ENCODE results near the gene AHRR. TPM values are rescaled to one million over a fixed set of nuclear protein-coding genes. Genes with fewer than 3 reads are reported as not detected.
"Not testable (repeated sequence)": the region's sequence is repeated elsewhere in the genome, so short reads cannot be mapped to it uniquely, and the experiment has no call there.

AHRR gene
- total RNA-seq, 1 donor from 2014 or later = 1.0 TPM

DNA sequence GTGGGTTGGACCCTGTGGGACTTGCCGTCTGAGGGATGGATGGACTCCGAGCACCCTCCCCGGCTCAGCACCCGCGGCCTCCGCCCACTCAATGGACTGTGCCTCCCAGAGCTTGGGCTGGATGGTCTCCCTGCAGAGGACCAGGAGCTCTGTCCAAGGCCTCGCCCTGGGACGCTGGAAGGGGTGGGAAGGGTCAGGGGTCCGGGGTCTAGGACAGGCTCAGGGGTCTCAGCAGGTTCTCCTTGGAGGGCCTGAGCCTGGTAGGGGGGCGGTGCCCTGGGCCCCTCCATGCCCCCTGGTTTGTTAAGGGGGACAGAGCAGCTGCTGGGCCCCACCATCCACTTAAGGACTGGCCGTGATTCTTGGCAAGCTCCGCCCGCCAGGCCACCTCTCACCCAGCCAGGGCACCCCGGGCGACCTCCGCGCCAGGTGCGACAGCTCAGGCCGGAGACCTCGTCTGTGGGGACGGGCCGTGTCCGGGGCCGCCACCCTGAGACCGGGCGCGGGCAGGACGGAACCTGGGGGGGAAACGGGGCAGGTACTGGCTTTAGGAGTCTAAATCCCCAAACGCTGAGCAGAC, 150.7 kb downstream of the AHRR start:
- H3K4me3 Mint-ChIP-seq = peak overlapping the region; percentile 84
- DNase-seq (ENCODE audit: low read depth, low spot score) = no peak

DNA sequence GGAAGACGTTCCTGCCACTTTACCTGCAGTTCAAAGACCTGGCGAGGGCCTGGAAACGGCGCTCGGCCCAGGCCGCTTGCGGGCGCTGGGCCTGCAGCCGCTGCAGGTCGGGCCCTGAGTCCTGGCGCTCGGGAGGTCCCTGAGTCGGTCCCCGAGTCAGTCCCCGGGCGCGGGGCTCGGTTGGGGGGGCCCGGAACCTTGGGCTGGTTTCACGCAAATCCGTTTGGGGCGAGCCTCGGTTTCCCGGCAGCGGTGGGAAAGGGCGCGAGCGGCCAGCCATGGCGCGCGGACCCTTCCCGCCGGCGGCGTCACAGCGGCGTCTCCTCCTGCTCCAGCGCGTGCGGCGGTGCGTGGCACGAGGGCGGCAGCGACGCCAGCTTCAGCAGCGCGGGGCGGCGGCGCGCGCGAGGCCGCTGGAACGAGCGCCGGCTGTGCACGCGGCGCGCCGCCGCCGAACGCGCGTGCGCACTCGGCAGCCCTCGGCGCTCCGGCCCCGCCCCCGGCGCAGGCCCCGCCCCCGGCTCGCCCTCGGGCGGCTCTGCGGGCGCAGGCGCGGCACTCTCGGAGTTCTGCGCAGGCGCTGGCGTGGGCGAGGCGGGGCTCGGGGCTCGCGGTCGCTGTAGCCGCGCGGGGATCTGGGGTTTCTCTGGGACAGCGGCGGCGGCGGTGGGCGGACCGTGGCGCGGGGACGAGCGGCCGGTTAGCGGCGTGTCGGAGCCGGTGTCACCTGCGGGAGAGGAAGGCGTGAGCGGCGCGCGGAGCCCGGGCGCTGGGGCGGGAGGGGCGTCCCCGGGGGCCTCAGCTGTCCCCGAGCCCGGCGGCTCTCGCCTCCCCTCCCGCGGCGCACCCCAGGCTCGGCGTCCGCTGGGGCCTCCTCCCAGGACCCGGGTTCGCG, 151.4 kb downstream of the AHRR start:
- Mint-ChIP-seq H3K27ac (ENCODE audit: unreplicated experiment) (no peak overlapping the region), H3K36me3 (ENCODE audit: low read depth) (no peaks in the 10 kb centered on the region), H3K9me3 (no peaks in the 10 kb centered on the region), H3K4me3 (no peak overlapping the region), H3K4me1 (peaks cover 7% of the 10 kb centered on the region), H3K27me3 (ENCODE audit: low read depth) (peaks cover 31% of the 10 kb centered on the region)
- DNase-seq (ENCODE audit: low read depth, low spot score) = peak; percentile 78
- TF ChIP-seq, protein P1, sequence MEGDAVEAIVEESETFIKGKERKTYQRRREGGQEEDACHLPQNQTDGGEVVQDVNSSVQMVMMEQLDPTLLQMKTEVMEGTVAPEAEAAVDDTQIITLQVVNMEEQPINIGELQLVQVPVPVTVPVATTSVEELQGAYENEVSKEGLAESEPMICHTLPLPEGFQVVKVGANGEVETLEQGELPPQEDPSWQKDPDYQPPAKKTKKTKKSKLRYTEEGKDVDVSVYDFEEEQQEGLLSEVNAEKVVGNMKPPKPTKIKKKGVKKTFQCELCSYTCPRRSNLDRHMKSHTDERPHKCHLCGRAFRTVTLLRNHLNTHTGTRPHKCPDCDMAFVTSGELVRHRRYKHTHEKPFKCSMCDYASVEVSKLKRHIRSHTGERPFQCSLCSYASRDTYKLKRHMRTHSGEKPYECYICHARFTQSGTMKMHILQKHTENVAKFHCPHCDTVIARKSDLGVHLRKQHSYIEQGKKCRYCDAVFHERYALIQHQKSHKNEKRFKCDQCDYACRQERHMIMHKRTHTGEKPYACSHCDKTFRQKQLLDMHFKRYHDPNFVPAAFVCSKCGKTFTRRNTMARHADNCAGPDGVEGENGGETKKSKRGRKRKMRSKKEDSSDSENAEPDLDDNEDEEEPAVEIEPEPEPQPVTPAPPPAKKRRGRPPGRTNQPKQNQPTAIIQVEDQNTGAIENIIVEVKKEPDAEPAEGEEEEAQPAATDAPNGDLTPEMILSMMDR (conservative IDR thresholded peaks at IDR 0.05) = no peak

More for the DNA sequence above, 150.7 kb downstream of the AHRR start:
- H3K9me3 Mint-ChIP-seq = no peaks in the 10 kb centered on the region
- no peaks in the 10 kb centered on the region for H3K36me3 Mint-ChIP-seq (ENCODE audit: low read depth)
- TF ChIP-seq, protein P1 (conservative IDR thresholded peaks at IDR 0.05) = no peak
- no peak overlapping the region for H3K27ac Mint-ChIP-seq (ENCODE audit: unreplicated experiment)
- peaks cover 7% of the 10 kb centered on the region for H3K4me1 Mint-ChIP-seq
- peaks cover 27% of the 10 kb centered on the region for H3K27me3 Mint-ChIP-seq (ENCODE audit: low read depth)

DNA sequence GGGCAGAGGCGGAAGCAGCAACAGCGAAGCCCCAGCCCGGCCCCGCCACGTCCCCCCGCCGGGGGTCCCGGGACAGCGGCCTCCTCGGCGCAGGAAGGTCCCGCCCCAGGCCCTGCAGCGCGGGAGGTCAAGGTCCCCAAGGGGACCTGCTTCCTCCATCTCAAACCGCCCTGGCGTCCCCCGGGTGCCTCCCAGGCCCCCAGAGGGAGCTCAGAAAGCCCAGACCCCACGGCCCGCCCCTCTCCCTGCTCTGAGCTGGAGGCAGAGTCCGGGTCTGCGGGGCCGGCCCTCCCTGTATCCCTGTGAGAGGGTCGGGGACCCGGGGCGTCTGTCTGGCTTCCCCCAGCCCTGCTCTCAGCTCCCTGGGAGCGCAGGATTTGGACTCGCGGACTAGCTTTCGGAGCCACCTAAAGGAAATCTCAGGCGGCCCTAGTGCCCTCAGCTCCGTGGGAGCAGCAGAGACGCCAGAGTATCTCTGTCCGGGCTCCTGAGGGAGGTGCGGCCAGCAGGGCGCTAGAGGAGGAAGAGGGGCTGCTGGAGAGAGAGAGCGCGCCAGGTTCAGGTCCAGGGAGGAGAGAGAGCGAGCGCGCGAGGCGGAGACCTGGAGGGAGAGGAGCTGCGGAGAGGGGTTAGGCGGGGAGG, 152.2 kb downstream of the AHRR start:
- H3K27me3 Mint-ChIP-seq (ENCODE audit: low read depth) = peaks cover 31% of the 10 kb centered on the region
- no peak for DNase-seq (ENCODE audit: low read depth, low spot score)
- H3K4me3 Mint-ChIP-seq = peak overlapping the region; percentile 87
- no peak overlapping the region for H3K27ac Mint-ChIP-seq (ENCODE audit: unreplicated experiment)
- peaks cover 7% of the 10 kb centered on the region for H3K4me1 Mint-ChIP-seq
- H3K36me3 Mint-ChIP-seq (ENCODE audit: low read depth) = no peaks in the 10 kb centered on the region
- no peaks in the 10 kb centered on the region for H3K9me3 Mint-ChIP-seq
- TF ChIP-seq, protein P1 (conservative IDR thresholded peaks at IDR 0.05) = no peak

DNA sequence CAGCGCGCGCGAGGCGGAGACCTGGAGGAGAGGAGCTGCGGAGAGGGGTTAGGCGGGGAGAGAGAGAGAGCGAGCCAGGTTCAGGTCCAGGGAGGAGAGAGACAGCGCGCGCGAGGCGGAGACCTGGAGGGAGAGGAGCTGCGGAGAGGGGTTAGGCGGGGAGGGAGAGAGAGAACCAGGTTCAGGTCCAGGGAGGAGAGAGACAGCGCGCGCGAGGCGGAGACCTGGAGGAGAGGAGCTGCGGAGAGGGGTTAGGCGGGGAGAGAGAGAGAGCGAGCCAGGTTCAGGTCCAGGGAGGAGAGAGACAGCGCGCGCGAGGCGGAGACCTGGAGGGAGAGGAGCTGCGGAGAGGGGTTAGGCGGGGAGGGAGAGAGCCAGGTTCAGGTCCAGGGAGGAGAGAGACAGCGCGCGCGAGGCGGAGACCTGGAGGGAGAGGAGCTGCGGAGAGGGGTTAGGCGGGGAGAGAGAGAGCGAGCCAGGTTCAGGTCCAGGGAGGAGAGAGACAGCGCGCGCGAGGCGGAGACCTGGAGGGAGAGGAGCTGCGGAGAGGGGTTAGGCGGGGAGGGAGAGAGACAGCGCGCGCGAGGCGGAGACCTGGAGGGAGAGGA, 152.8 kb downstream of the AHRR start:
- not testable (repeated sequence) for H3K9me3 Mint-ChIP-seq; DNase-seq (ENCODE audit: low read depth, low spot score); H3K27ac Mint-ChIP-seq (ENCODE audit: unreplicated experiment); H3K36me3 Mint-ChIP-seq (ENCODE audit: low read depth); H3K4me1 Mint-ChIP-seq
- Mint-ChIP-seq H3K4me3 (peak overlapping the region; percentile 87), H3K27me3 (ENCODE audit: low read depth) (peaks cover 31% of the 10 kb centered on the region)

DNA sequence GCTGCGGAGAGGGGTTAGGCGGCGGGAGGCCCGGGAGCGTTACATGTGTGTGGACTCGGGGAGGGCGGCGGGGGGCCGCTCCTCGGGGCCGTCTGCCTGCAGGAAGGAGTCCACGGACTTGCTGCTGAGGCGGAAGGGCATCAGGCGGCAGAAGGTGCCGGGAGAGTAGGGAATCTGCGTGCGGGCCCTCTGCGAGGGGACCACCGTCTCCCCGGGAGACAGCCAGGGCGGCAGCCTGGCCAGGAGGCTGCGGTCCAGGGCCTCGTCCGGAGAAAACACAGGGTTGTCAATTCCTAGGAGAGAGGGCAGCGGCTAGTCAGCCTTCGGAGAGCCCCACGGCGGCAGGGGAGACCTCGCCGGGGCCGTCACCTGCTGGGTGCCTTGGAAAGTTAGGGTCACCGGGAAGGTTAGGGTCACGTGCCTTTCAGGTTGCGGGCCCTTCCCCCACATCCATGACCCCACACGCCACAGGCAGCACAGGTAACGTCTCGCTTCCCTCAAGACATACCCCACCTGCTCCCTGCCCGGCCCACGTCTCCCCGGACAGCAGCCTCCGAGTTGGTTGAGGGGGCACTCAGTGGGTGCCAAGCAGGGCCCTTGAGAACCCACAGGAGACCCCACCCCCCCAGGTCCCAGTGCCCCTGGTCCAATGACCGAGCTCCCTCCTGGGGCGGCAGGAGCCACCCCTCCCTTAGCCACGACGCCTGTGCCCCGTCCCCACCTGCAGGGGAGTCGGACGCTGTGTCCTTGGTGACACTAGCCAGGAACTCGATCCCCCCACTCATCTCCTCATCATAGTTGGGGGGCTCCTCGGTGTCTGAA, 153.5 kb downstream of the AHRR start:
- H3K27ac Mint-ChIP-seq (ENCODE audit: unreplicated experiment) = no peak overlapping the region
- no peak for DNase-seq (ENCODE audit: low read depth, low spot score)
- no peaks in the 10 kb centered on the region for H3K9me3 Mint-ChIP-seq
- H3K36me3 Mint-ChIP-seq (ENCODE audit: low read depth) = no peaks in the 10 kb centered on the region
- peaks cover 7% of the 10 kb centered on the region for H3K4me1 Mint-ChIP-seq
- peaks cover 31% of the 10 kb centered on the region for H3K27me3 Mint-ChIP-seq (ENCODE audit: low read depth)
- H3K4me3 Mint-ChIP-seq = peak overlapping the region; percentile 77
- TF ChIP-seq, protein P1 (conservative IDR thresholded peaks at IDR 0.05) = no peak

Data from neural crest cell (in vitro differentiated cells).